ENCODE results near the gene SART3. TPM values are rescaled to one million over a fixed set of nuclear protein-coding genes. Genes with fewer than 3 reads are reported as not detected.

Gene SART3
- total and polyA plus RNA-seq, 10 of the 15 experiments (the other 5 are each of a cell fraction or from before 2014, with no cell fraction given), result 8.8 to 179 (median 54.9) TPM

- TF ChIP-seq EGR1 (IDR thresholded peaks at IDR 0.05; ENCODE audit: borderline replicate concordance in 1 of 2, low read depth in 2 of 2, low read length in 2 of 2), result no peak
- no peak for TF ChIP-seq ZZZ3 (IDR thresholded peaks at IDR 0.05; ENCODE audit: control insufficient read depth, insufficient read length, low read depth)
- no peak for TF ChIP-seq STAT1 (conservative IDR thresholded peaks at IDR 0.05)
Measured at GRCh38 chr12:108502922-108503321, 58.1 kb downstream of the SART3 start (continued).

GRCh38 chr12:108498136-108498535 lies 62.8 kb downstream of the SART3 start:
- Histone ChIP-seq H3K27me3 (replicated peaks in 1 of 2; ENCODE audit: control insufficient read depth in 2 of 2, insufficient read depth in 2 of 2, low read length in 1 of 2) (no peaks in the 10 kb centered on the region), H3K9ac (ENCODE audit: control insufficient read depth, insufficient read depth, low read length) (no peak overlapping the region), H2AFZ (ENCODE audit: control insufficient read depth, low read depth, low read length) (no peak overlapping the region), H3K4me2 (ENCODE audit: control insufficient read depth, insufficient read depth) (no peak overlapping the region), H3K79me2 (ENCODE audit: control insufficient read depth, insufficient read depth, low read length) (no peaks in the 10 kb centered on the region), H3K27ac (ENCODE audit: control insufficient read depth, insufficient read depth) (no peak overlapping the region), H4K20me1 (ENCODE audit: control insufficient read depth, insufficient read depth) (no peaks in the 10 kb centered on the region), H3K9me3 (replicated peaks; ENCODE audit: control insufficient read depth, insufficient read depth, low read length) (peaks cover 5% of the 10 kb centered on the region; the same call in 2 of the 3 replicates), H3K4me1 (ENCODE audit: control insufficient read depth, insufficient read depth, low read length) (no peaks in the 10 kb centered on the region; the same call in 1 of the 2 replicates), H3K4me3 (no peak overlapping the region), H3K36me3 (ENCODE audit: control insufficient read depth in 2 of 2, insufficient read depth in 2 of 2, low read length in 1 of 2) (no peaks in the 10 kb centered on the region)
- in situ Hi-C loops (cut with MboI), result no loop called here
- WGBS (ENCODE audit: insufficient coverage, insufficient replicate concordance, low lambda C conversion rate, missing lambda C conversion rate), result 50% methylated on average over 9 of the region's 11 CpGs
- ChIA-PET SMC1A (ENCODE audit: uncharacterized antibody, unreplicated experiment) (no interaction called here), RAD21 (ENCODE audit: unreplicated experiment) (no interaction called here), CTCF (interaction anchor here (0.9 to 1.6 kb wide), 3 partner anchors 8 to 14 kb away, joined by 3 to 5 read pairs (median 3); no protein-coding TSS in a partner anchor), POLR2A (no interaction called here)
- FAIRE-seq (no peak), ATAC-seq (no peak), DNase-seq (ENCODE audit: low read depth, low spot score) (no peak)
- intact Hi-C loops (cut with micrococcal nuclease; ENCODE audit: unreplicated experiment), result loop anchor here (5.0 kb wide), 2 partner anchors 401 to 506 kb away; no protein-coding TSS in a partner anchor
- BruUV-seq (replicated peaks), result no TSS peak
- TF ChIP-seq NFYA (IDR thresholded peaks at IDR 0.05; ENCODE audit: borderline replicate concordance, low read depth, low read length) (no peak), MTA3 (IDR thresholded peaks at IDR 0.05; ENCODE audit: borderline replicate concordance, low read length) (no peak), SKIL (IDR thresholded peaks at IDR 0.05; ENCODE audit: low read depth, poor library complexity, severe bottlenecking) (no peak), CHD4 (IDR thresholded peaks at IDR 0.05) (no peak), HDAC2 (IDR thresholded peaks at IDR 0.05) (no peak), EP300 (IDR thresholded peaks at IDR 0.05; ENCODE audit: borderline replicate concordance in 1 of 2, control insufficient read depth in 1 of 2, low read depth in 2 of 2, low read length in 2 of 2) (no peak), RCOR1 (conservative IDR thresholded peaks at IDR 0.05; ENCODE audit: low read depth, low read length) (no peak), SP1 (IDR thresholded peaks at IDR 0.05; ENCODE audit: low read depth, low read length) (no peak), YBX1 (IDR thresholded peaks at IDR 0.05) (no peak), NBN (IDR thresholded peaks at IDR 0.05) (no peak), NRF1 (conservative IDR thresholded peaks at IDR 0.05; ENCODE audit: low read depth, low read length) (no peak), TCF3 (IDR thresholded peaks at IDR 0.05; ENCODE audit: borderline replicate concordance, insufficient read depth, low read depth, low read length) (no peak), CREB1 (IDR thresholded peaks at IDR 0.05; ENCODE audit: low read depth) (no peak), MEF2B (IDR thresholded peaks at IDR 0.05; ENCODE audit: partially characterized antibody, poor library complexity, severe bottlenecking) (no peak), ZNF687 (IDR thresholded peaks at IDR 0.05) (no peak), HDAC6 (IDR thresholded peaks at IDR 0.05; ENCODE audit: unreplicated experiment) (no peak), STAT1 (conservative IDR thresholded peaks at IDR 0.05) (no peak)

All from GM12878 (cell line).